ENCODE measurements around the gene GPX8.

DNA sequence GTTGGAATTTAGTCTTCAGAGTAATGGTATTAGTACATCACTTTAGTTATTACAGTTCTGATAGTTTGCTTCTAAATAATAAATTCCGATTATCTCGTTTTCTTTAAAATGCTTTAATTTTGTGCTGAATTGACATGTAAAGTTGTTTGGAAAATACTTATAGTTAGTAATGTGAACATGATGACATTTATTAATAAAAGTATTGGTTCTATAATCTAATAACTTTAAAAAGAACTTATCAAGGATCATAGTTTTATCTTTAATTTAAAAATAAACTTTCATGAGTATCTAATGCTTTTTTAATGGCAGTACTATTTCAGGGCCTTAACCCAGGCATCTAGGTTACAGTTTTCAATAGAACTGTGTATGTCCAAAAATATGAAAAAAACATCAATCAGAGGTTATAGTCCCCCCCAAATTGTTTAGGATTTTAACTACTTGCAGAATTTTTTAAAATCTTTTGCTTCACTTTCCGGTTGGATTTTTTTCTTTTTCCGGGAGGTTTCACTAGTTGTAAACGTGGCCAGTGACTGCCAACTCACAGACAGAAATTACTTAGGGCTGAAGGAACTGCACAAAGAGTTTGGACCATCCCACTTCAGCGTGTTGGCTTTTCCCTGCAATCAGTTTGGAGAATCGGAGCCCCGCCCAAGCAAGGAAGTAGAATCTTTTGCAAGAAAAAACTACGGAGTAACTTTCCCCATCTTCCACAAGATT, 680 bp downstream of the GPX8 start:
- TF ChIP-seq, protein P1, sequence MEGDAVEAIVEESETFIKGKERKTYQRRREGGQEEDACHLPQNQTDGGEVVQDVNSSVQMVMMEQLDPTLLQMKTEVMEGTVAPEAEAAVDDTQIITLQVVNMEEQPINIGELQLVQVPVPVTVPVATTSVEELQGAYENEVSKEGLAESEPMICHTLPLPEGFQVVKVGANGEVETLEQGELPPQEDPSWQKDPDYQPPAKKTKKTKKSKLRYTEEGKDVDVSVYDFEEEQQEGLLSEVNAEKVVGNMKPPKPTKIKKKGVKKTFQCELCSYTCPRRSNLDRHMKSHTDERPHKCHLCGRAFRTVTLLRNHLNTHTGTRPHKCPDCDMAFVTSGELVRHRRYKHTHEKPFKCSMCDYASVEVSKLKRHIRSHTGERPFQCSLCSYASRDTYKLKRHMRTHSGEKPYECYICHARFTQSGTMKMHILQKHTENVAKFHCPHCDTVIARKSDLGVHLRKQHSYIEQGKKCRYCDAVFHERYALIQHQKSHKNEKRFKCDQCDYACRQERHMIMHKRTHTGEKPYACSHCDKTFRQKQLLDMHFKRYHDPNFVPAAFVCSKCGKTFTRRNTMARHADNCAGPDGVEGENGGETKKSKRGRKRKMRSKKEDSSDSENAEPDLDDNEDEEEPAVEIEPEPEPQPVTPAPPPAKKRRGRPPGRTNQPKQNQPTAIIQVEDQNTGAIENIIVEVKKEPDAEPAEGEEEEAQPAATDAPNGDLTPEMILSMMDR (IDR thresholded peaks at IDR 0.05; ENCODE audit: low read depth, low read length, poor library complexity, severe bottlenecking): no peak
- no peak for TF ChIP-seq EZH2phosphoT487 (IDR thresholded peaks at IDR 0.05; ENCODE audit: borderline replicate concordance, low read length)
